Endometrium (tissue), 2 donors: ENCODE results near the gene CRIP1.

ENCODE experiments used
- FAIRE-seq: peaks from 2 replicates; lab custom pipeline; 2012; peaks lifted over from hg19 to GRCh38; lab: Jason Lieb, UNC
- donor health status: control.
- donor health status: control.

Gene CRIP1

DNA sequence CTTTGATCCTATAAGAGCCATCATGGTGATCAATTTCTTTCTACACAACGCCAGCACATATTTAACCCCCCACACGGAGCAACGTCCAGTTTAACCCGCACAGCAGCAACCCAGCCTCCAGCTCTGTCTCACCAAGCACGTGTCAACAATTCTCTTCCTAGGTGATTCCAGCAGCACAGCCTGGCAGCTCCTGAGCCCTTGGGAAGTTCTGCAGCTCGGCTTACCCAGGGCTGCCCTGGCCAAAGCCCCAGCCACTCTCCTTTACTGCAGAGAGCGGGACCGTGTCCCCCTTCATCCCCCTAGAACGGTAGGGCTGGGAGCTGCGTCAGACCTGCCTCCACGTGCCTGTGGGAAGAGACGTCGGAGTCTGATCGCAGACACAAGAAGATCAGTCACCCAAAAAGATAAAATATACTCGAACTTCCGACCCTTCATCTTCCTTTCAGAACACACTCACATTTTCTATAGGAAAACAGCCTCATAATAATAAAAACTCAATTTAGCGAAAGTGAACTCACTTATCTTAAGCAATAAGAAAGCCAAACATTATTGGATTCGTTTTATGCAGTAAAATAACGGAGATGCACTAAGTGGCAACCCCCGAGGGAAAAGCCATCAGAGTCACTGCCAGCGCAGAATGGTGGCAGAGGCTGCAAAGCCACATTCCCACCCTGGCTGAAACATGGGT lies 47.3 kb downstream of the CRIP1 start:
- FAIRE-seq, result no peak

GRCh38 chr14:105534586-105534985 lies 47.9 kb downstream of the CRIP1 start:
- no peak for FAIRE-seq

- FAIRE-seq, result no peak
Observed at GRCh38 chr14:105536051-105536450, 49.4 kb downstream of the CRIP1 start.

DNA sequence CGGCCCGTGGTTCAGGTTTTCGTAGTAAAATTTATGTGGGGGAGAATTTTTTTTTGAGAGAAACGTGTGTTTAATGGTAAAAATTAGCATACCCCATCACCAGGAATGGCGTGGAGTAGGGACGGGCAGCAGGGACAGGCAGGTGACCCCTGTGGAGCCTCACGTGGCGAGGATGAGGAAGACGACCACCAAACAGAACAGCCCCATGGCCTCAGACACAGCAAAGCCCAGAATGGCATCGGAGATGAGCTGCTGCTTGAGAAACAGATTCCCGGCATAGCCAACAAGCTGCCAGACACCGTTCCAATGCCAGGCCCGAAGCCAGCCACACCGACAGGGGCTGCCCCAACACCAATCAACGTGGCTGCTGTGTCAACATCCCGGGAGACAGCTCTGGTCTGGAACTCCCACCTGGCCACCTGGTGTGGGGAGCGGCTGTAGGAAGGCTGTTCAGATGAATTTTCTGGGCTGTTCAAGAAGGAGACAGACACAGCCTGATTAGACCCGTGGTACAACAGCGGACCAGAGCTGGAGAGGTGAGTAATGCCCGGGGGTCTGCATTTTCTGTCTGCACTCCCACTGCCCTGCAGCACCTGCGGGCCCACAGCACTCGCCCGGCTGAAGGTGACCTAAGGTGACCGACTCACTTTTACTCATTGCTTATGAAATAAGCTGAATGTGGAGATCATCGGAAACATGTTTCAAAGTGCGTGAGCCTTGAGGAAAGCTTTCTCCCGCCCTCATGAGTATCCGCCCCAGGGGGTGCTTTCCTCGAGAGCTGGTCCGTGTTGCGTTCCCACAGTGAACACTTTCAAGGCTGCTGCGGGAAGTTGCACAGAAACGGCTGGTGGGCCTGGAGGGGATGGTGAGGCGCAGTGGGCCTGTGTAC lies 50.2 kb downstream of the CRIP1 start:
- FAIRE-seq, result no peak

DNA sequence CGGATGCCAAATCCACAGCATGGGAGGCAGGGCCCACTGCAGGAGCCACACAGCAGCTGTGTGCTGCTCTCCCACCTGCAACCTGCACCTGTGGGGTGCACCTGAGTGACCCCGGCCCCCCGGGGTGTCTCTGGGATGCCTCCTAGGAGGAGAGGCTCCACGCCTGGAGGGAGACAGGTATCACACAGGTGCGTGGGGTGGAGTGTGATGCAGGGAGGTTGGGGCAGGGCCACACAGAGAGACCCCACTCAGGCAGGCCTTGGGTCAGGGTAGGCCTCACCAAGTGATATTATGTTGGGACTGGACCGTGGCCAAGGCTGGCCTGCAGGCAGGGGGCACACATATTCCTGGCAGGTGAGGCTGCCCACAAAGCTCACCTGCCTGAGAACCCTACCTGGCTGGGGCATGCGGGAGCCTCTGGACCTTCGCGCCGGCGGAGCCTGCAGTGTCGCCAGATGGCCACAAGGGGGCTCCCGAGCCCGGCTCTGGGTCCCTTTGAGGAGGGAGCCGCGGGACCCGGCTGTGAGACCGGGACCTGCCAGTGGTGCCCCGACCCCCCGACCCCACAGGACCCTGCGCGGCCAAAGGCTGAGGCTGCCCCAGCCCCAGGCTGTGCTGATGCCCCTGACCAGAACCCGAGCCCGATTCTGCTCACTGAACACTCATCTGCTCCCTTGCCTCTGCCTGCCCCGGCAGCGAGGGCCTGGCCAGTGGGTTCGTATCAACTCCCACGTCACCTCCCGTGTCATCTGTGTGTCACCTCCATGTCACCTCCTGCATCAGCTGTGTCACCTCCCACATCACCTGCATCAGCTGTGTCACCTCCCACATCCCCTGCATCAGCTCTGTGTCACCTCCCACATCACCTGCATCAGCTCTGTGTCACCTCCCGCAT lies 51.1 kb downstream of the CRIP1 start:
- no peak for FAIRE-seq
